Inflammatory macrophage treated with lipopolysaccharide for 1 hour (primary cell): Measurements from ENCODE around the gene CLCF1.
"Not testable (repeated sequence)": the region's sequence is repeated elsewhere in the genome, so short reads cannot be mapped to it uniquely, and the experiment has no call there.

Experiments used
- DNase-seq, 2 donors: peaks; one replicate each; pipeline ENCODE4 v3.0.0-alpha.2; 2020 to 2022

Gene CLCF1

GRCh38 chr11:67408437-67409200 is 35.2 kb upstream of the CLCF1 start:
- DNase-seq = no peak

- no peak for DNase-seq
These were observed 34.3 kb upstream of the CLCF1 start for GRCh38 chr11:67407688-67408163.

GRCh38 chr11:67406969-67407687 is 33.7 kb upstream of the CLCF1 start:
- no peak for DNase-seq

- DNase-seq = no peak
These were observed 33.1 kb upstream of the CLCF1 start for GRCh38 chr11:67406420-67406968.

- DNase-seq = no peak
These were observed 32.4 kb upstream of the CLCF1 start for GRCh38 chr11:67405688-67406339.

- DNase-seq = no peak
These were observed 31.8 kb upstream of the CLCF1 start for GRCh38 chr11:67405196-67405567.

- DNase-seq = peak; percentile 64 to 80
These were observed 31.3 kb upstream of the CLCF1 start for GRCh38 chr11:67404515-67405195.

- DNase-seq = not testable (repeated sequence)
These were observed 29.7 kb upstream of the CLCF1 start for GRCh38 chr11:67403085-67403484.

- DNase-seq = not testable (repeated sequence)
These were observed 28.9 kb upstream of the CLCF1 start for GRCh38 chr11:67402192-67402839.

- peak; percentile 80 to 91 for DNase-seq
These were observed 28.2 kb upstream of the CLCF1 start, which contains the start of gene PPP1CA for GRCh38 chr11:67401495-67402191. PPP1CA (minus strand) TSS chr11:67401858; CDS start chr11:67401782, 76 bp downstream.

GRCh38 chr11:67400942-67401494 is 27.6 kb upstream of the CLCF1 start:
- no peak for DNase-seq

GRCh38 chr11:67400251-67400941 is 27.0 kb upstream of the CLCF1 start:
- no peak for DNase-seq

GRCh38 chr11:67398661-67399563 is 25.5 kb upstream of the CLCF1 start:
- no peak for DNase-seq

GRCh38 chr11:67397986-67398660 is 24.7 kb upstream of the CLCF1 start:
- DNase-seq = no peak

GRCh38 chr11:67397536-67397935 is 24.1 kb upstream of the CLCF1 start:
- DNase-seq = no peak

GRCh38 chr11:67396587-67397389 is 23.4 kb upstream of the CLCF1 start:
- no peak for DNase-seq

- DNase-seq = no peak
These were observed 22.8 kb upstream of the CLCF1 start for GRCh38 chr11:67396259-67396581.
